Neural cell (in vitro differentiated cells): ENCODE measurements around the gene C1orf115.

ENCODE experiments used
- EP300 ChIP-seq: fragments of 450-650 bp; conservative IDR thresholded peaks from 2 replicates; pipeline ENCODE4 v1.6.1; 2014; ENCODE audit warnings: antibody characterized with exemption, mild to moderate bottlenecking, moderate library complexity; ENCODE audit not compliant: poor library complexity, severe bottlenecking
- EZH2 ChIP-seq: fragments of 200-600, 300-800 bp; shearing (Covaris generic), sonication (generic); IDR thresholded peaks from 2 replicates; pipeline ENCODE4 v1.6.1; 2014; ENCODE audit warnings: antibody characterized with exemption, low read length, borderline replicate concordance, mild to moderate bottlenecking; ENCODE audit not compliant: insufficient read depth, poor library complexity, severe bottlenecking
- MXI1 ChIP-seq: fragments of 450-650 bp; conservative IDR thresholded peaks from 2 replicates; pipeline ENCODE4 v1.6.1; 2014; ENCODE audit warnings: antibody characterized with exemption, mild to moderate bottlenecking; ENCODE audit not compliant: poor library complexity, severe bottlenecking
- POLR2AphosphoS5 ChIP-seq: IDR thresholded peaks from 2 replicates; pipeline ENCODE4 v1.6.1; 2012
- RAD21 ChIP-seq: fragments of 450-650 bp; conservative IDR thresholded peaks from 2 replicates; pipeline ENCODE4 v1.6.1; 2014; ENCODE audit warnings: antibody characterized with exemption, mild to moderate bottlenecking, moderate library complexity
- SMC3 ChIP-seq: fragments of 450-650 bp; conservative IDR thresholded peaks from 2 replicates; pipeline ENCODE4 v1.6.1; 2014; ENCODE audit warnings: antibody characterized with exemption, mild to moderate bottlenecking, moderate library complexity; ENCODE audit not compliant: poor library complexity
- TF ChIP-seq, protein P1 (sequence below): fragments of 450-650 bp; IDR thresholded peaks from 2 replicates; pipeline ENCODE4 v1.5.1; 2014; ENCODE audit warnings: antibody characterized with exemption, mild to moderate bottlenecking, moderate library complexity; ENCODE audit not compliant: poor library complexity, severe bottlenecking
- TF ChIP-seq, protein P2 (sequence below): IDR thresholded peaks from 2 replicates; pipeline ENCODE4 v1.6.1; 2012; ENCODE audit warnings: borderline replicate concordance

DNA sequence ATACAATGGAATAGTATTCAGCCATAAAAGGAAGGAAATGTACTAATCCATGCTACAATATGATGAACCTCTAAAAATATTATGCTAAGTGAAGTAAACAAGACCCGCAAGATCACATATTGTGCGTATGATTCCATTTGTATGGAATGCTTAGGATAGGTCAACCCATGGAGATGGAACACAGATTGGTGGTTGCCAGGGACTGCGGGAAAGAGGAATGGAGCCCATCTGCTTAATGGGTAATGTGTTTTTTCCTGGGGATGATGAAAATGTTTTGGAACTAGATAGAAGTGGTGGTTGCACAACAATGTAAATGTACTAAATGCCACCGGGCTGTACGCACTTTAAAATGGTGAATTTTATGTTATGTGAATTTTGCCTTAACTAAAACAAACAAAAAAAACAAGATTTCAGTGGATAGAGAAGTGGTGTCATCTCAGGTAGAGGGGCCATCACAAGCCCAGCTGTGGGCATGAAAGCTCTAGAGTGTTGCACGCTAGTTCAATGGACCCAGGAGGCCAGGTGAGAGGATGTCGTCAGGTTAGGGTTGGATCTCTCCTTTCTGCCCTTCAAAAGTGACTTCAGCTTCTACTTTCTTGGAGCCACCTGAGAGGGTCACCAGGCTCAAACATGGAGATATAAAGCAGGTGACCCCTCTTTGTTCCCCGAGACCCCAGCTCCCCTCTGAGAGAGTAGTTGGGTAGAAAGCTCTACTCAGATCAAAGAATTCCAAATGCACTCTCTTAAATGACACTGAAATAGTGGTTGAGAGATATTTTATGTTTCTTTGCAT is 2.5 kb downstream of the C1orf115 start:
- TF ChIP-seq EP300, result no peak
- TF ChIP-seq, protein P1, sequence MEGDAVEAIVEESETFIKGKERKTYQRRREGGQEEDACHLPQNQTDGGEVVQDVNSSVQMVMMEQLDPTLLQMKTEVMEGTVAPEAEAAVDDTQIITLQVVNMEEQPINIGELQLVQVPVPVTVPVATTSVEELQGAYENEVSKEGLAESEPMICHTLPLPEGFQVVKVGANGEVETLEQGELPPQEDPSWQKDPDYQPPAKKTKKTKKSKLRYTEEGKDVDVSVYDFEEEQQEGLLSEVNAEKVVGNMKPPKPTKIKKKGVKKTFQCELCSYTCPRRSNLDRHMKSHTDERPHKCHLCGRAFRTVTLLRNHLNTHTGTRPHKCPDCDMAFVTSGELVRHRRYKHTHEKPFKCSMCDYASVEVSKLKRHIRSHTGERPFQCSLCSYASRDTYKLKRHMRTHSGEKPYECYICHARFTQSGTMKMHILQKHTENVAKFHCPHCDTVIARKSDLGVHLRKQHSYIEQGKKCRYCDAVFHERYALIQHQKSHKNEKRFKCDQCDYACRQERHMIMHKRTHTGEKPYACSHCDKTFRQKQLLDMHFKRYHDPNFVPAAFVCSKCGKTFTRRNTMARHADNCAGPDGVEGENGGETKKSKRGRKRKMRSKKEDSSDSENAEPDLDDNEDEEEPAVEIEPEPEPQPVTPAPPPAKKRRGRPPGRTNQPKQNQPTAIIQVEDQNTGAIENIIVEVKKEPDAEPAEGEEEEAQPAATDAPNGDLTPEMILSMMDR, result no peak
- TF ChIP-seq EZH2, result no peak
- no peak for TF ChIP-seq POLR2AphosphoS5
- TF ChIP-seq MXI1, result no peak
- TF ChIP-seq RAD21, result no peak
- TF ChIP-seq, protein P2, sequence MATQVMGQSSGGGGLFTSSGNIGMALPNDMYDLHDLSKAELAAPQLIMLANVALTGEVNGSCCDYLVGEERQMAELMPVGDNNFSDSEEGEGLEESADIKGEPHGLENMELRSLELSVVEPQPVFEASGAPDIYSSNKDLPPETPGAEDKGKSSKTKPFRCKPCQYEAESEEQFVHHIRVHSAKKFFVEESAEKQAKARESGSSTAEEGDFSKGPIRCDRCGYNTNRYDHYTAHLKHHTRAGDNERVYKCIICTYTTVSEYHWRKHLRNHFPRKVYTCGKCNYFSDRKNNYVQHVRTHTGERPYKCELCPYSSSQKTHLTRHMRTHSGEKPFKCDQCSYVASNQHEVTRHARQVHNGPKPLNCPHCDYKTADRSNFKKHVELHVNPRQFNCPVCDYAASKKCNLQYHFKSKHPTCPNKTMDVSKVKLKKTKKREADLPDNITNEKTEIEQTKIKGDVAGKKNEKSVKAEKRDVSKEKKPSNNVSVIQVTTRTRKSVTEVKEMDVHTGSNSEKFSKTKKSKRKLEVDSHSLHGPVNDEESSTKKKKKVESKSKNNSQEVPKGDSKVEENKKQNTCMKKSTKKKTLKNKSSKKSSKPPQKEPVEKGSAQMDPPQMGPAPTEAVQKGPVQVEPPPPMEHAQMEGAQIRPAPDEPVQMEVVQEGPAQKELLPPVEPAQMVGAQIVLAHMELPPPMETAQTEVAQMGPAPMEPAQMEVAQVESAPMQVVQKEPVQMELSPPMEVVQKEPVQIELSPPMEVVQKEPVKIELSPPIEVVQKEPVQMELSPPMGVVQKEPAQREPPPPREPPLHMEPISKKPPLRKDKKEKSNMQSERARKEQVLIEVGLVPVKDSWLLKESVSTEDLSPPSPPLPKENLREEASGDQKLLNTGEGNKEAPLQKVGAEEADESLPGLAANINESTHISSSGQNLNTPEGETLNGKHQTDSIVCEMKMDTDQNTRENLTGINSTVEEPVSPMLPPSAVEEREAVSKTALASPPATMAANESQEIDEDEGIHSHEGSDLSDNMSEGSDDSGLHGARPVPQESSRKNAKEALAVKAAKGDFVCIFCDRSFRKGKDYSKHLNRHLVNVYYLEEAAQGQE, result no peak
- TF ChIP-seq SMC3, result no peak
